Suprapubic skin (tissue), 4 donors: ENCODE data around the gene ASCC1. TPM values are rescaled to one million over a fixed set of nuclear protein-coding genes. Genes with fewer than 3 reads are reported as not detected.

Source experiments
- DNase-seq, 2 donors: peaks; one replicate each; pipeline ENCODE4 v3.0.0-alpha.2; 2019; ENCODE audit warnings: low spot score in 2 of 2
- H3K27ac ChIP-seq: fragments of 200-600 bp; sonication (generic); one replicate; pipeline ENCODE4 v1.5.1; 2019
- H3K27me3 ChIP-seq: fragments of 200-600 bp; sonication (generic); one replicate; pipeline ENCODE4 v1.5.1; 2019
- H3K36me3 ChIP-seq: fragments of 200-600 bp; sonication (generic); one replicate; pipeline ENCODE4 v1.5.1; 2019
- H3K4me1 ChIP-seq: fragments of 200-600 bp; sonication (generic); one replicate; pipeline ENCODE4 v1.5.1; 2019
- H3K4me3 ChIP-seq: fragments of 200-600 bp; sonication (generic); one replicate; pipeline ENCODE4 v1.5.1; 2019; ENCODE audit warnings: mild to moderate bottlenecking
- H3K9me3 ChIP-seq: fragments of 200-600 bp; sonication (generic); one replicate; pipeline ENCODE4 v1.5.1; 2019
- CTCF ChIP-seq, 2 donors: fragments of 200-600 bp in 1 of 2; fragments of 450-650 bp in 1 of 2; sonication (generic) in 1 of 2; IDR thresholded peaks; one replicate each; pipeline ENCODE4 v1.5.1; 2016 to 2019; ENCODE audit warnings: antibody characterized with exemption in 2 of 2, mild to moderate bottlenecking in 1 of 2, moderate library complexity in 1 of 2
- EP300 ChIP-seq: sonication (generic); formaldehyde crosslinking; IDR thresholded peaks from one replicate; pipeline ENCODE4 v1.6.1; 2017; ENCODE audit warnings: antibody characterized with exemption
- POLR2A ChIP-seq, 2 donors: fragments of 450-650 bp; IDR thresholded peaks; one replicate each; pipeline ENCODE4 v1.6.1; 2017; ENCODE audit warnings: antibody characterized with exemption in 2 of 2, mild to moderate bottlenecking in 2 of 2, moderate library complexity in 2 of 2
- POLR2AphosphoS5 ChIP-seq, 3 donors: sonication (generic); formaldehyde crosslinking; IDR thresholded peaks; one replicate each; pipeline ENCODE4 v1.6.1; 2017; ENCODE audit warnings: antibody characterized with exemption in 3 of 3
- WGBS: methylation state at CpG from one replicate; pipeline ENCODE4 v1.1.5; 2018; 5-methylcytosine and 5-hydroxymethylcytosine counted together
- total RNA-seq, 4 donors: library from RNA; depleted of rRNA; stranded (reverse); fragments of >200 nt; gene quantifications; one replicate each; pipeline ENCODE4 v1.1.0, GENCODE V29; 2016

ASCC1 gene
- total RNA-seq, 4 donors from 2014 or later, result 20.2 to 31.7 (median 21.2) TPM

DNA sequence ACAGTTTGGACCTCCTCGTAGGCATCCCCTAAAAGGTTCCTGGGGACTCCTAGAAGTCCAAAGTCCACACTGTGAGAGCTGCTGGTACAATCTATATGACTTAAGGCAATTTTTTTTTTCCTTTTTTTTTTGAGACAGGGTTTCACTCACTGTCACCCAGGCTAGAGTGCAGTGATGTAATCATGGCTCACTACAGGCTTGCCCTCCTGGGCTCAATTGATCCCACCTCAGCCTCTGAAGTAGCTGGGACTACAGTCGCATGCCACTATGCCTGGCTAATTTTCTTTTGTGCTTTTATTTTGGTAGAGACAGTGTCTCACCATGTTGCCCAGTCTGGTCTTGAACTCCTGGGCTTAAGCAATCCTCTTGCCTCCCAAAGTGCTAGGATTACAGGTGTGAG is 123.1 kb downstream of the ASCC1 start:
- Histone ChIP-seq H3K9me3 (no peaks in the 10 kb centered on the region), H3K4me3 (no peak overlapping the region), H3K27ac (no peak overlapping the region), H3K27me3 (peaks cover 12% of the 10 kb centered on the region), H3K36me3 (peaks cover 28% of the 10 kb centered on the region), H3K4me1 (peaks cover 5% of the 10 kb centered on the region)
- 88% methylated on average over 2 of the region's 2 CpGs for WGBS
- TF ChIP-seq CTCF (IDR thresholded peaks at IDR 0.05) (no peak), POLR2AphosphoS5 (IDR thresholded peaks at IDR 0.05) (no peak), EP300 (no peak), POLR2A (IDR thresholded peaks at IDR 0.05) (no peak)
- no peak for DNase-seq

- TF ChIP-seq EP300 (no peak), POLR2AphosphoS5 (IDR thresholded peaks at IDR 0.05) (no peak), CTCF (IDR thresholded peaks at IDR 0.05) (no peak), POLR2A (IDR thresholded peaks at IDR 0.05) (no peak)
- H3K36me3 ChIP-seq, result peaks cover 22% of the 10 kb centered on the region
- H3K4me3 ChIP-seq, result no peak overlapping the region
- peaks cover 11% of the 10 kb centered on the region for H3K4me1 ChIP-seq
- no peak for DNase-seq
- H3K9me3 ChIP-seq, result no peaks in the 10 kb centered on the region
- 89% methylated on average over 8 of the region's 8 CpGs for WGBS
- H3K27ac ChIP-seq, result no peak overlapping the region
- peaks cover 18% of the 10 kb centered on the region for H3K27me3 ChIP-seq
Observed at GRCh38 chr10:72092171-72092924, 123.7 kb downstream of the ASCC1 start.

GRCh38 chr10:72090326-72090725 is 125.8 kb downstream of the ASCC1 start:
- peaks cover 7% of the 10 kb centered on the region for H3K36me3 ChIP-seq
- TF ChIP-seq EP300, result no peak
- TF ChIP-seq POLR2AphosphoS5 (IDR thresholded peaks at IDR 0.05), result no peak
- no peak for TF ChIP-seq POLR2A (IDR thresholded peaks at IDR 0.05)
- TF ChIP-seq CTCF (IDR thresholded peaks at IDR 0.05), result no peak
- H3K27ac ChIP-seq, result no peak overlapping the region
- H3K4me3 ChIP-seq, result no peak overlapping the region
- no peaks in the 10 kb centered on the region for H3K9me3 ChIP-seq
- H3K4me1 ChIP-seq, result peaks cover 20% of the 10 kb centered on the region
- peaks cover 29% of the 10 kb centered on the region for H3K27me3 ChIP-seq
- DNase-seq, result no peak
- WGBS, result 97% methylated on average over 3 of the region's 3 CpGs

GRCh38 chr10:72089618-72090017 is 126.5 kb downstream of the ASCC1 start:
- TF ChIP-seq EP300 (no peak), CTCF (IDR thresholded peaks at IDR 0.05) (no peak), POLR2AphosphoS5 (IDR thresholded peaks at IDR 0.05) (no peak), POLR2A (IDR thresholded peaks at IDR 0.05) (no peak)
- peak in 1 of 2 donors; percentile 44 for DNase-seq
- H3K4me1 ChIP-seq, result peaks cover 20% of the 10 kb centered on the region
- no peaks in the 10 kb centered on the region for H3K9me3 ChIP-seq
- H3K36me3 ChIP-seq, result peaks cover 7% of the 10 kb centered on the region
- no peak overlapping the region for H3K27ac ChIP-seq
- no peak overlapping the region for H3K4me3 ChIP-seq
- 62% methylated on average over 6 of the region's 6 CpGs for WGBS
- H3K27me3 ChIP-seq, result peaks cover 29% of the 10 kb centered on the region

DNA sequence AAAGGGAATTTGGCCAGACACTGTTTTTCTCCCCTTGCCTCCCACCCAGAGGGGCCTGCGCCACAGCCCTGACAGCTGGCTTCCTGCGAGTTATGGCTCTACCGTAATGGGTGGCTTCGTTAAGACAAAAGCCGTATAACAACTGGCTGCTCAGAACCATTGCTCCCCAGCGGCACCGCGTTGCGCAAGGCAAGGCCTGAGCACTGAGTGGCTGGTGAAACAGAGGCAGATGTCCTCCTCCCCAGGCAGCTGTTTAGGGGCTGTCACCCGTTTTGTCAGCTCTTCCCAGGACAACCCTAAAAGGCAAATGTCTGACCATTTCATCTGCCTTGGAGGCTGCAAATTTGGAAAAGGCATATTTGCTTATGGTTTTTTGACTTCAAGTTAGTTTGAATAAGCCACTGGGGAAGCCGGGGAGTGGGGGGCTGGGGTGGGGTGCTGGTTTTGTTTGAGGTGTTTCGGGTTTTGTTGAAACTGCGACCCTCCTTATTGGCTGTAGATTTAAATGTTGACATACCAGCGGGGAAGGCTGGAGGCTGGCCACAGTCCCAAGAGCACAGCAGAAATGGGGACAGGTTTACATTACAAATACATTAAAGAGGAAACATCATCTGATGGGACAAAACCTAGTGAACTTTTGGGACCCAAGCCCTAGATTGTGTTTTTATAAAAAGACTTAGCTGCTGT is 127.0 kb downstream of the ASCC1 start:
- peak overlapping the region; percentile 41 for H3K4me3 ChIP-seq
- no peak overlapping the region for H3K27ac ChIP-seq
- no peak for TF ChIP-seq CTCF (IDR thresholded peaks at IDR 0.05)
- no peak for TF ChIP-seq POLR2A (IDR thresholded peaks at IDR 0.05)
- TF ChIP-seq EP300, result no peak
- no peak for TF ChIP-seq POLR2AphosphoS5 (IDR thresholded peaks at IDR 0.05)
- H3K9me3 ChIP-seq, result no peaks in the 10 kb centered on the region
- peak in 1 of 2 donors; percentile 78 for DNase-seq
- peaks cover 29% of the 10 kb centered on the region for H3K27me3 ChIP-seq
- H3K36me3 ChIP-seq, result peaks cover 7% of the 10 kb centered on the region
- peaks cover 20% of the 10 kb centered on the region for H3K4me1 ChIP-seq
- WGBS, result 72% methylated on average over 14 of the region's 14 CpGs
